Pulmonary artery endothelial cell (primary cell): Measurements from ENCODE around the gene PSMB7. TPM values are rescaled to one million over a fixed set of nuclear protein-coding genes. Genes with fewer than 3 reads are reported as not detected.
"Not testable (repeated sequence)": the region's sequence is repeated elsewhere in the genome, so short reads cannot be mapped to it uniquely, and the experiment has no call there.

Experiments used
- DNase-seq: peaks from one replicate; pipeline ENCODE4 v3.0.0-alpha.2; 2011; ENCODE audit warnings: low read depth, low spot score
- total RNA-seq: library from RNA; depleted of rRNA; stranded (reverse); fragments of >200 nt; gene quantifications from 2 replicates; pipeline ENCODE4 v1.2.3, GENCODE V29; 2014

Gene PSMB7
- total RNA-seq, 1 donor from 2014 or later: 325 TPM

- no peak for DNase-seq
Observed at GRCh38 chr9:124443625-124444024, 28.4 kb upstream of the PSMB7 start.

- DNase-seq: no peak
Observed at GRCh38 chr9:124442826-124443225, 27.6 kb upstream of the PSMB7 start.

GRCh38 chr9:124442379-124442778, 27.1 kb upstream of the PSMB7 start:
- no peak for DNase-seq

- no peak for DNase-seq
Observed at GRCh38 chr9:124441291-124441690, 26.0 kb upstream of the PSMB7 start.

- DNase-seq: no peak
Observed at GRCh38 chr9:124440786-124441185, 25.5 kb upstream of the PSMB7 start.

- DNase-seq: no peak
Observed at GRCh38 chr9:124439686-124440243, 24.5 kb upstream of the PSMB7 start.

- no peak for DNase-seq
Observed at GRCh38 chr9:124439086-124439485, 23.8 kb upstream of the PSMB7 start.

GRCh38 chr9:124438091-124438490, 22.8 kb upstream of the PSMB7 start:
- no peak for DNase-seq

- DNase-seq: no peak
Observed at GRCh38 chr9:124437086-124437485, 21.8 kb upstream of the PSMB7 start.

GRCh38 chr9:124436320-124436719, 21.1 kb upstream of the PSMB7 start:
- DNase-seq: no peak

- no peak for DNase-seq
Observed at GRCh38 chr9:124429530-124429867, 14.3 kb upstream of the PSMB7 start.

- DNase-seq: no peak
Observed at GRCh38 chr9:124428751-124429529, 13.7 kb upstream of the PSMB7 start.

GRCh38 chr9:124427281-124427680, 12.0 kb upstream of the PSMB7 start:
- DNase-seq: no peak

GRCh38 chr9:124426361-124426760, 11.1 kb upstream of the PSMB7 start:
- no peak for DNase-seq

GRCh38 chr9:124425733-124426132, 10.5 kb upstream of the PSMB7 start:
- not testable (repeated sequence) for DNase-seq

- no peak for DNase-seq
Observed at GRCh38 chr9:124423591-124423990, 8.3 kb upstream of the PSMB7 start.

- no peak for DNase-seq
Observed at GRCh38 chr9:124423155-124423554, 7.9 kb upstream of the PSMB7 start.

- DNase-seq: no peak
Observed at GRCh38 chr9:124420991-124421543, 5.8 kb upstream of the PSMB7 start.

GRCh38 chr9:124419832-124420489, 4.7 kb upstream of the PSMB7 start:
- DNase-seq: no peak

GRCh38 chr9:124415852-124416484, 726 bp upstream of the PSMB7 start:
- no peak for DNase-seq

GRCh38 chr9:124414612-124415011, 630 bp downstream of the PSMB7 start:
- DNase-seq: no peak

- no peak for DNase-seq
Observed at GRCh38 chr9:124412228-124412575, 3.0 kb downstream of the PSMB7 start.
